Lung (tissue), 12 donors: Measurements from ENCODE around the gene GSTO2. TPM values are rescaled to one million over a fixed set of nuclear protein-coding genes. Genes with fewer than 3 reads are reported as not detected.

Experiments
- ATAC-seq: fragments of 200-7000 bp; cut with Tn5 transposase; one replicate; pipeline ENCODE4 v1.9.1; 2020; ENCODE audit warnings: moderate number of reproducible peaks; ENCODE audit not compliant: insufficient read depth, low FRiP score
- DNase-seq, 3 donors: peaks; one replicate each; pipeline ENCODE4 v3.0.0-alpha.2; 2013 to 2017
- H3K27ac ChIP-seq, 2 donors: one replicate each; pipeline ENCODE4 v1.5.1; 2013; ENCODE audit warnings: mild to moderate bottlenecking in 2 of 2, moderate library complexity in 2 of 2, control low read depth in 1 of 2, inconsistent platforms in 1 of 2, low read depth in 1 of 2, low read length in 1 of 2
- H3K27me3 ChIP-seq, 3 donors: one replicate each; pipeline ENCODE4 v1.5.1; 2013; ENCODE audit warnings: low read length in 2 of 3; ENCODE audit not compliant: control insufficient read depth in 3 of 3, insufficient read depth in 3 of 3
- H3K36me3 ChIP-seq, 4 donors: one replicate each; pipeline ENCODE4 v1.5.1; 2013; ENCODE audit warnings: low read length in 4 of 4, mild to moderate bottlenecking in 1 of 4, moderate library complexity in 1 of 4; ENCODE audit not compliant: control insufficient read depth in 4 of 4, insufficient read depth in 4 of 4
- H3K4me1 ChIP-seq, 5 donors: one replicate each; pipeline ENCODE4 v1.5.1; 2013; ENCODE audit warnings: low read length in 5 of 5, mild to moderate bottlenecking in 2 of 5, moderate library complexity in 1 of 5; ENCODE audit not compliant: control insufficient read depth in 5 of 5, insufficient read depth in 5 of 5
- H3K4me3 ChIP-seq: one replicate; pipeline ENCODE4 v1.5.1; 2013; ENCODE audit warnings: mild to moderate bottlenecking, control low read depth, moderate library complexity
- H3K9ac ChIP-seq, 2 donors: one replicate each; pipeline ENCODE4 v1.5.1; 2013; ENCODE audit warnings: low read length in 2 of 2, control low read depth in 1 of 2; ENCODE audit not compliant: insufficient read depth in 1 of 2
- H3K9me3 ChIP-seq, 4 donors: one replicate each; pipeline ENCODE4 v1.5.1; 2013; ENCODE audit warnings: low read length in 3 of 4, mild to moderate bottlenecking in 1 of 4, moderate library complexity in 1 of 4; ENCODE audit not compliant: control insufficient read depth in 4 of 4, insufficient read depth in 3 of 4
- CTCF ChIP-seq: IDR thresholded peaks from 2 replicates; pipeline ENCODE4 v1.5.1; 2012; ENCODE audit warnings: mild to moderate bottlenecking; ENCODE audit errors: control extremely low read depth, extremely low read depth
- WGBS, 2 donors: extraction: QIAGEN DNeasy Blood & Tissue Kit; methylation state at CpG; one replicate each; pipeline ENCODE4 v1.1.7; 2013; 5-methylcytosine and 5-hydroxymethylcytosine counted together
- polyA plus RNA-seq, 2 donors: library from polyadenylated mRNA; stranded (reverse); fragments of 200-250 nt; gene quantifications; one replicate each; pipeline ENCODE4 v1.2.1, GENCODE V29; 2013
- total RNA-seq, 2 donors: library from RNA; depleted of rRNA in 1 of 2; stranded (reverse); fragments of >200 nt in 1 of 2; gene quantifications; one replicate each; pipeline ENCODE4 v1.2.1, GENCODE V29; 2014 to 2021
- donor health status: control.
- donor health status: control.
- donor health status: Bipolar disorder and iron deficiency.
- donor health status: healthy.
- donor health status: DM: yes; HTN: yes; CAD: no.

Gene GSTO2
- total and polyA plus RNA-seq, 4 donors: 6.6 to 25.9 (median 12.1) TPM

GRCh38 chr10:104233817-104234216, 35.2 kb upstream of the GSTO2 start:
- no peaks in the 10 kb centered on the region for H3K27me3 ChIP-seq
- ATAC-seq: no peak
- H3K4me1 ChIP-seq: peaks cover 0 to 6% (median 0%) of the 10 kb centered on the region in 5 donors
- 63 to 86% methylated on average over 1 of the region's 1 CpG for WGBS, 2 donors
- no peak overlapping the region for H3K4me3 ChIP-seq
- no peak for DNase-seq
- H3K9me3 ChIP-seq: no peaks in the 10 kb centered on the region
- no peaks in the 10 kb centered on the region for H3K36me3 ChIP-seq
- H3K27ac ChIP-seq: no peak overlapping the region
- H3K9ac ChIP-seq: no peak overlapping the region
- TF ChIP-seq CTCF: no peak

- Histone ChIP-seq H3K9me3 (no peaks in the 10 kb centered on the region), H3K27ac (no peak overlapping the region), H3K9ac (no peak overlapping the region), H3K36me3 (no peaks in the 10 kb centered on the region), H3K4me3 (no peak overlapping the region), H3K4me1 (peaks cover 0 to 6% (median 0%) of the 10 kb centered on the region in 5 donors), H3K27me3 (no peaks in the 10 kb centered on the region)
- TF ChIP-seq CTCF: no peak
- no peak for ATAC-seq
- 86 to 88% methylated on average over 1 of the region's 1 CpG for WGBS, 2 donors
- DNase-seq: no peak
Observed at GRCh38 chr10:104234934-104235333, 34.0 kb upstream of the GSTO2 start.

- WGBS, 2 donors: 84 to 91% methylated on average over 3 of the region's 3 CpGs
- no peak for TF ChIP-seq CTCF
- no peak for ATAC-seq
Observed at GRCh38 chr10:104235801-104236200, 33.2 kb upstream of the GSTO2 start.

GRCh38 chr10:104240078-104240477, 28.9 kb upstream of the GSTO2 start:
- 58% methylated on average over 2 of the region's 2 CpGs for WGBS, 2 donors

More at GRCh38 chr10:104235801-104236200, 33.2 kb upstream of the GSTO2 start:
- no peak overlapping the region for H3K27ac ChIP-seq
- H3K9ac ChIP-seq: no peak overlapping the region
- H3K4me3 ChIP-seq: no peak overlapping the region
- H3K4me1 ChIP-seq: peaks cover 0 to 6% (median 0%) of the 10 kb centered on the region in 5 donors
- DNase-seq: no peak
- no peaks in the 10 kb centered on the region for H3K9me3 ChIP-seq
- H3K36me3 ChIP-seq: no peaks in the 10 kb centered on the region
- H3K27me3 ChIP-seq: no peaks in the 10 kb centered on the region

More at GRCh38 chr10:104240078-104240477, 28.9 kb upstream of the GSTO2 start:
- Histone ChIP-seq H3K4me1 (no peaks in the 10 kb centered on the region), H3K9me3 (no peaks in the 10 kb centered on the region), H3K4me3 (no peak overlapping the region), H3K36me3 (no peaks in the 10 kb centered on the region), H3K9ac (no peak overlapping the region), H3K27me3 (no peaks in the 10 kb centered on the region), H3K27ac (no peak overlapping the region)
- ATAC-seq: no peak
- DNase-seq: no peak
- no peak for TF ChIP-seq CTCF
